Hepatocyte (in vitro differentiated cells): ENCODE measurements around the gene SHLD2.
"Not testable (repeated sequence)": the region's sequence is repeated elsewhere in the genome, so short reads cannot be mapped to it uniquely, and the experiment has no call there.

Experiments
- EZH2 ChIP-seq: fragments of 200-600 bp; sonication (generic); IDR thresholded peaks from 2 replicates; pipeline ENCODE4 v1.6.1; 2016; ENCODE audit warnings: antibody characterized with exemption, mild to moderate bottlenecking, borderline replicate concordance
- EZH2phosphoT487 ChIP-seq: fragments of 200-600 bp; sonication (generic); IDR thresholded peaks from one replicate; pipeline ENCODE4 v1.6.1; 2018; ENCODE audit warnings: antibody characterized with exemption, mild to moderate bottlenecking, low read depth, moderate library complexity; ENCODE audit not compliant: unreplicated experiment, severe bottlenecking
- TF ChIP-seq, protein P1 (sequence below): fragments of 200-600 bp; sonication (generic); IDR thresholded peaks from 2 replicates; pipeline ENCODE4 v1.5.1; 2016; ENCODE audit warnings: antibody characterized with exemption, mild to moderate bottlenecking; ENCODE audit not compliant: poor library complexity

DNA sequence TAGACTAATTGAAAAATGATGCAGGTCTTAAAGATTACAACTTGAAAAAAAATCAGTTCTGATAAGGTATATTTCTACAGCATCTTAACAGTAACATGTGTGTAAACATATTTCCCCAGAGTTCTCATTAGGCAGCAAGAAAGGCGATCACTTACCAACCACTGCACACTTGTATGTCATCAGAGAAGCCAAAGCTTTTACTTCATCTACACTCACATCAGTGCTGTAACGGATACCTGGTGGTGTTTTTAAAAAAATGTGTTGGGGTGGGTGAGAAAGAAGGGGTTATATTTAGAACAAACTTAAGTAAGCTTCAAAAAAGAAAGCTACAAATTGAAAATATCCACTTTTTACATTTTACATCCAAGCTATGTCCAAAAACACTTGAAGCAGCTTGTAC lies 18.6 kb upstream of the SHLD2 start:
- TF ChIP-seq, protein P1, sequence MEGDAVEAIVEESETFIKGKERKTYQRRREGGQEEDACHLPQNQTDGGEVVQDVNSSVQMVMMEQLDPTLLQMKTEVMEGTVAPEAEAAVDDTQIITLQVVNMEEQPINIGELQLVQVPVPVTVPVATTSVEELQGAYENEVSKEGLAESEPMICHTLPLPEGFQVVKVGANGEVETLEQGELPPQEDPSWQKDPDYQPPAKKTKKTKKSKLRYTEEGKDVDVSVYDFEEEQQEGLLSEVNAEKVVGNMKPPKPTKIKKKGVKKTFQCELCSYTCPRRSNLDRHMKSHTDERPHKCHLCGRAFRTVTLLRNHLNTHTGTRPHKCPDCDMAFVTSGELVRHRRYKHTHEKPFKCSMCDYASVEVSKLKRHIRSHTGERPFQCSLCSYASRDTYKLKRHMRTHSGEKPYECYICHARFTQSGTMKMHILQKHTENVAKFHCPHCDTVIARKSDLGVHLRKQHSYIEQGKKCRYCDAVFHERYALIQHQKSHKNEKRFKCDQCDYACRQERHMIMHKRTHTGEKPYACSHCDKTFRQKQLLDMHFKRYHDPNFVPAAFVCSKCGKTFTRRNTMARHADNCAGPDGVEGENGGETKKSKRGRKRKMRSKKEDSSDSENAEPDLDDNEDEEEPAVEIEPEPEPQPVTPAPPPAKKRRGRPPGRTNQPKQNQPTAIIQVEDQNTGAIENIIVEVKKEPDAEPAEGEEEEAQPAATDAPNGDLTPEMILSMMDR, result not testable (repeated sequence)
- not testable (repeated sequence) for TF ChIP-seq EZH2phosphoT487, EZH2
